Measurements from ENCODE around the gene NDEL1.

NDEL1 gene

DNA sequence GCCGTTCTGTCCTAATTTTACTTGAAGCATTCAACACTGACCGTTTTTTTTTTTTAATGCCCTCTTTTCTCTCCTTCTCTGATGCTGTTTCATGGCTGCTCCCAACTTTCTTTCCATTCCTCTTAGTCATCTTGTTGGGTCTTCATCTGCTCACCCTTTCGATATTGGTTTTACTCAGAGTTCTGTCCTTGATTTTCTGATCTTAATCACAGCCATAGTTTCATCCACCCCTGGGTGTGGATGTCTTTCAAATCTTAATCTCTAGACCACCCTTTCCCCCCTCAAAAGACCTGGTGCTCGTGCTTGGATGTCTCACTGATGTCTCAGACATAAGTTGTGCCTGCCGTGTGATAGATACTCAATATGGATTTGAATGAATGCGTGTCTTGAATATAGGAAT lies 22.4 kb downstream of the NDEL1 start:
- Histone ChIP-seq H3K9me3 (ENCODE audit: control insufficient read depth, insufficient read depth, low read length) (no peaks in the 10 kb centered on the region), H3K4me1 (ENCODE audit: insufficient read depth, low read length) (no peaks in the 10 kb centered on the region), H3K36me3 (ENCODE audit: insufficient read depth, low read length) (peaks cover 11% of the 10 kb centered on the region), H3K9ac (ENCODE audit: low read depth, low read length) (no peak overlapping the region)

DNA sequence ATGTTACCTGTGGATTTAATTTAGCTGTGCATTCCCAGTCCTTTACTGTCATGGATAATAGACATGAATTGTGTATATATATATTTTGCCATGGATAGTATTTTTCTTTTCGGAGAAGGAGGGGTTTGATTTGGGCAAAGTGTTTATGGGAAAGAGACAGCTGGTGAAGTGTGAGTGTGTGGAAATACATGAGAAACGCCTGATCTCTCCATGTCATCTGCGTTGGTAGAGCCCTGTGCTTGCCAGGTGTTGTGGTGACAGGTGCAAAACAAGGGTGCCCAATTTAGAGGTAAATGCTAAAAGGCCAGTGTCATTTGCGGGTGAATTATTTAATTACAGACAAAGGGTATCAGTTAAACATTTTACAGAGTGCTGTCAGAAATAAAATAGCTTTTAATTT lies 23.4 kb downstream of the NDEL1 start:
- H3K36me3 ChIP-seq (ENCODE audit: insufficient read depth, low read length), result peaks cover 11% of the 10 kb centered on the region
- no peak overlapping the region for H3K9ac ChIP-seq (ENCODE audit: low read depth, low read length)
- H3K4me1 ChIP-seq (ENCODE audit: insufficient read depth, low read length), result no peaks in the 10 kb centered on the region
- no peaks in the 10 kb centered on the region for H3K9me3 ChIP-seq (ENCODE audit: control insufficient read depth, insufficient read depth, low read length)

DNA sequence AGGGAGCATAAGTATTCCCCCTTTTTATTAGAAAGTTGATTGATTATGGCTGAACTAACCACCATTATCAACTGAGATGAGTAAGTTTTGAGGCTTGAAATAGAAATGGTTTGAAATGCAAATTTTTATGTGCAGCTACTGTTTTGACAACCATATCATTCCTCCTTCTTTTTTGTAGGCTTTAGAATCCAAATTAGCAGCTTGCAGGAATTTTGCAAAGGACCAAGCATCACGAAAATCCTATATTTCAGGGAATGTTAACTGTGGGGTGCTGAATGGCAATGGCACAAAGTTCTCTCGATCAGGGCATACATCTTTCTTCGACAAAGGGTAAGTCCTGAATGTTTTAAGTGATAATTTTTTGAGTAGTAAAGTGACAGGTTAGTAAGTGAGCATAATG lies 24.1 kb downstream of the NDEL1 start:
- H3K9me3 ChIP-seq (ENCODE audit: control insufficient read depth, insufficient read depth, low read length), result no peaks in the 10 kb centered on the region
- H3K36me3 ChIP-seq (ENCODE audit: insufficient read depth, low read length), result peaks cover 7% of the 10 kb centered on the region
- H3K4me1 ChIP-seq (ENCODE audit: insufficient read depth, low read length), result no peaks in the 10 kb centered on the region
- H3K9ac ChIP-seq (ENCODE audit: low read depth, low read length), result no peak overlapping the region

DNA sequence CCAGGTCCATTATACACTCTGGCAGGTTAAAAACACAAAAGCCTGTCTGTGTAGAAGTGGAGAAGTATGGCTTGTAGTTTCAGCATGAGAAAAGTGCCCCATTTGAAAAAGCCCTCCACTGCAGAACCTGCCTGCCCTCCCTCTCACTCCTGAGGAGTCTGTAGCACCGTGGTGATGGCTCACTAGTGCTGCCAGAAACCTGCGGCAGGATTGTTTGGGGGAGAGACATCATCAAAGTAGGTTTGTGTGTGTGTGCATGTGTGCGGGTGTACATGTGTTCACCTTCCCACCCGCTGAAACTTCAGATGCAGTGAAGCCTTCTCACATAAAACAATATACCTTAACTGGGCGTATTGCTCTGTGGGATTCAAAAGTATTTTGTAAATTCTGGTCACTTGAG lies 26.9 kb downstream of the NDEL1 start:
- no peaks in the 10 kb centered on the region for H3K4me1 ChIP-seq (ENCODE audit: insufficient read depth, low read length)
- no peaks in the 10 kb centered on the region for H3K9me3 ChIP-seq (ENCODE audit: control insufficient read depth, insufficient read depth, low read length)
- peaks cover 14% of the 10 kb centered on the region for H3K36me3 ChIP-seq (ENCODE audit: insufficient read depth, low read length)
- H3K9ac ChIP-seq (ENCODE audit: low read depth, low read length), result no peak overlapping the region

DNA sequence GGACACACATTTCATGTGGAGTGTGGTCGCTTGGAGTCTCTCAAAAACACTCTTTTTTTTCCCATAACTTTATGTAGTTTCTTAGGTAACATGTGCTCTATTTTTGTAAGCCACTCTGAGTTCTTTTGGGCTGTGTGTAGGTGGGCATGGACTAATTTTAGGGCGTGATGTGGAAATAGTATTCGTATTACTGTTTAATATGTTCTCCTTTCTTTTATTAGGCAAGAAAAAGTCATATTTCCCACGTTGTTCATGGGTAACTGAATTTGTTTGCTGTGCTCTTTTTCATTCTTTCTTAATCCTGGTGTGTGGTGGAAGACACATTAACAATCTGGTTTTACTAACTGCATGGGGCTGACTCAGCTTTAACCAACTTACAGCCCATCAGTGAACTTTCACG lies 27.4 kb downstream of the NDEL1 start:
- Histone ChIP-seq H3K9ac (ENCODE audit: low read depth, low read length) (no peak overlapping the region), H3K9me3 (ENCODE audit: control insufficient read depth, insufficient read depth, low read length) (no peaks in the 10 kb centered on the region), H3K36me3 (ENCODE audit: insufficient read depth, low read length) (peaks cover 14% of the 10 kb centered on the region), H3K4me1 (ENCODE audit: insufficient read depth, low read length) (no peaks in the 10 kb centered on the region)

DNA sequence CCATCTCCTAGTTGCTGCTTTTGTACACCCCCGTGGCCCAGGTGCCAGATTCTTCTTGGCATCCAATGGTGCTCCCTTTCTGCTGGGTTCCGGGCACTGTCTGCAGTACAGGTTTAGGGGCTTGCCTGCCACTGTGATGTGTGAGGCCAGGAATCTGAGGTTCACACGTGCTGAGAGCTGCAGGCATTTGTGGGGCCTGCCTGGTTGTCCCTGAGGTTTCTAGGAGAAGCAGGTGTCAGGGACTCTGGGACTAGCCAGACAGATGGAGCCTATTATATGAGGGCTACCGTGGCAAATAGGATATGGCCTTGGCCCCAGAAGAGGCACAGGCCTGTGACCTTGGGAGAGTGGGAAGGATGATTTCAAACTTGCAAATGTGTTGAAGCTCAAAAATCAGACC lies 29.3 kb downstream of the NDEL1 start:
- H3K9ac ChIP-seq (ENCODE audit: low read depth, low read length), result no peak overlapping the region
- H3K36me3 ChIP-seq (ENCODE audit: insufficient read depth, low read length), result peaks cover 14% of the 10 kb centered on the region
- no peaks in the 10 kb centered on the region for H3K4me1 ChIP-seq (ENCODE audit: insufficient read depth, low read length)
- no peaks in the 10 kb centered on the region for H3K9me3 ChIP-seq (ENCODE audit: control insufficient read depth, insufficient read depth, low read length)

DNA sequence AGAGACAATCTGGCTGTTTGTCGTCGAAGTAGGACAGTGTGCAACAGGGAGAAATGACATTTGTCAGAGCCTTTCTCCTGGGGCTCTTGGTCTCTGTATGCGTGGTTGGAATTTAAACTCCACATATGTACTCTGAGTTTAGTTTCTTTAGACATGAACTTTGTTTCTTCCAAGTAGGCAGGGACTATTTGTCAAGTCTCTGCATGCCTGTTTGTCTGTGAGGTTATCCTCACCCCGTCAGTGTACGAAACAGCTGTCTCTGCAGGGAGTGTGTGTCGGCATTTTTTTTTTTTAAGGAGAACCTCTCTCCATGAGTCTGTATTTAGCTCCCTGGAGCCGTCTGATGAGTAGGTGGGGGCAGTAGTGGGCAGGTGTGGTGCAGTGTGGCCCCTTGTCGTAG lies 29.7 kb downstream of the NDEL1 start:
- no peak overlapping the region for H3K9ac ChIP-seq (ENCODE audit: low read depth, low read length)
- no peaks in the 10 kb centered on the region for H3K9me3 ChIP-seq (ENCODE audit: control insufficient read depth, insufficient read depth, low read length)
- no peaks in the 10 kb centered on the region for H3K4me1 ChIP-seq (ENCODE audit: insufficient read depth, low read length)
- peaks cover 14% of the 10 kb centered on the region for H3K36me3 ChIP-seq (ENCODE audit: insufficient read depth, low read length)

DNA sequence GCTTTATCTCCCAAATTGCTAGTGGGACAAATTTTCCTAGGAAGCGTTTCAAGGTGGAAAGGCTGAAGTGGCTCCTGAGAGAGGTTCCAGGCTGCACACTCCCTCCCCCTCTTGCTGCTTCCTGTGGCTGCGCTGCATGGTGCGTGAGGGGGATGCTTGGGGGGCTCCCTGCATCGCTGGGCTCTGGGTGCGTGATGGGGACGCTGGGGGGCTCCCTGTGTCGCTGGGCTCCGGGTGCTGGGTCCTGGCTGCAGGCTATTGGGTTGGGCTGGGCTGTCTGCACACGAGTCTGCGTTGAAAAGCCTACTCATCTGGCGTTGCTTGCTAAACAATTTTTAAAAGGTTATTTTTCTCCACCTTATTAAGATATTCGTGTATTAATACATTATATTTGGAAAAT lies 30.1 kb downstream of the NDEL1 start:
- H3K4me1 ChIP-seq (ENCODE audit: insufficient read depth, low read length), result no peaks in the 10 kb centered on the region
- H3K9ac ChIP-seq (ENCODE audit: low read depth, low read length), result no peak overlapping the region
- H3K36me3 ChIP-seq (ENCODE audit: insufficient read depth, low read length), result peaks cover 14% of the 10 kb centered on the region
- H3K9me3 ChIP-seq (ENCODE audit: control insufficient read depth, insufficient read depth, low read length), result no peaks in the 10 kb centered on the region

DNA sequence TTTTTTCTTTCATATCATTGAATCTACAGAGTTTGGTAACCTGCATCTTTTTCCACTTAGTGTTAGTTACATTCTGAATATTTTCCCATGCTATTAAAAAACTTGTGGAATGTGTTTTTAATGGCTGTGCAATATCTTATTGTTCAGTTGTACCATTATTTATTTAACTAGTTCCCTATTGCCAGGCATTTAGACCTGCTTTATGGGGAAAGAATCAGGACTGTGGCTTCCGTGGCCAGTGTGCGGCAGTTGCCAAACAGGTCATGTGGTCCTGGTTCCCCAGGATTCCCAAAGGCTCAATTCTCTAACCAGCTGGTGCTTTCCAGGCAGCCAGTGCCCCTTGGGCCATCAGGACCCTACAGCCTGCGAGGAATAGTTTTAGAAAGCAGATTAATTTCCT lies 30.8 kb downstream of the NDEL1 start:
- Histone ChIP-seq H3K9ac (ENCODE audit: low read depth, low read length) (no peak overlapping the region), H3K9me3 (ENCODE audit: control insufficient read depth, insufficient read depth, low read length) (no peaks in the 10 kb centered on the region), H3K36me3 (ENCODE audit: insufficient read depth, low read length) (peaks cover 14% of the 10 kb centered on the region), H3K4me1 (ENCODE audit: insufficient read depth, low read length) (no peaks in the 10 kb centered on the region)

DNA sequence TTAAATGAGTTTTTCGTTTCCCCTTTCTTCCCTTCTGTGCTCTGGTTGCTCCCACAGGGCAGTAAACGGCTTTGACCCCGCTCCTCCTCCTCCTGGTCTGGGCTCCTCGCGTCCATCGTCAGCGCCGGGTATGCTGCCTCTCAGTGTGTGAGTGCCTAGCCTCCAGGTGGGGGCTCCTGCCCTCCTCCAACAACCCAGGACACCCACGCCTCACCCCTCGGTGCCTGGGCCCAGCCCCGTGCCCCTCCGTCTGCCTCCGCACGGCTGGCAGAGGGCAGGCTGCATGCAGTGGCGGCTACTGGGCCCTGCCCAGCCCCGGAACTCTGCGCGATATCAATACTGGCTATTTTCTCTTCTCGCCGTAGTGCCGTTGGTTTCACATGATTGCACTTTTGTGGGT lies 31.2 kb downstream of the NDEL1 start:
- no peaks in the 10 kb centered on the region for H3K9me3 ChIP-seq (ENCODE audit: control insufficient read depth, insufficient read depth, low read length)
- H3K4me1 ChIP-seq (ENCODE audit: insufficient read depth, low read length), result no peaks in the 10 kb centered on the region
- no peak overlapping the region for H3K9ac ChIP-seq (ENCODE audit: low read depth, low read length)
- H3K36me3 ChIP-seq (ENCODE audit: insufficient read depth, low read length), result peaks cover 12% of the 10 kb centered on the region

DNA sequence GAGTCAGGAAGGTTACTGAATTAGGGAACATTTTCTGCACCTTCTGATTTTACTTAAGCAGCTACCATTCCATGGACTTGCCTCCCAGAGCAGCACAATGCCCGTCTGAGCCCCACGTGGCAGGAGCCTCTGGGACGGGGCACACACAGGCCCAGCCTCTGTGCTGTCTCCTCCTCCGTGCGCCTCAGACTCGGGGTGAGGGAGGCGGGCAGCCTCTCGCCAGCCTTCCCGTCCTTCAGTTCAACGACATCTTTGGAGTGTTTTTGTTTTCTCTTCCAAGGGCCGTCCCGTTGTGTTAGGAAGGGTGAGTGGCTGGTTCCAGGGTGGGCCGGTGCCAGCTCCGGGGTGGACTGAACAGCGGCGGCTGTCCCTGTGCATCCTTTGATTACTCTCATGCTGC lies 31.8 kb downstream of the NDEL1 start:
- Histone ChIP-seq H3K9me3 (ENCODE audit: control insufficient read depth, insufficient read depth, low read length) (no peaks in the 10 kb centered on the region), H3K9ac (ENCODE audit: low read depth, low read length) (no peak overlapping the region), H3K36me3 (ENCODE audit: insufficient read depth, low read length) (peaks cover 13% of the 10 kb centered on the region), H3K4me1 (ENCODE audit: insufficient read depth, low read length) (no peaks in the 10 kb centered on the region)

DNA sequence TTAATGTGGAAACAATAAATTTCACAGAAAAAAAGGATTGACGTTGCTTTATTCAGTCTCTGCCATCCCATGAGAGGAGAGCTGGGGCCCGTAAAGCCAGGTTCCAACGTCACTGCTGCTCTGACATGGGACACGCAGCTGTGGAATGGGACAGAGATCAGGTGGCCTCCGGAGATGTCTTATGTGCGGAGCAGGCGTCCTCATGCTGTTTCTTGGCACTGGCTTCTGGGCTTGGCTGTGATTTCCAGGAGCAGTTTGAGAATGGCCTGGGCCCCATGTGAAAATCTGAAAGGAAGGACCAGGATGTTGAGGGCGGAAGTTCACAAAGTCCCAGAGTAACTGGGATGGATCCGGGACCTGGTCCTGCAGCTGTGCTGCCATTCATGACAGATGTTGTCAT lies 32.4 kb downstream of the NDEL1 start:
- Histone ChIP-seq H3K4me1 (ENCODE audit: insufficient read depth, low read length) (no peaks in the 10 kb centered on the region), H3K9ac (ENCODE audit: low read depth, low read length) (no peak overlapping the region), H3K9me3 (ENCODE audit: control insufficient read depth, insufficient read depth, low read length) (no peaks in the 10 kb centered on the region), H3K36me3 (ENCODE audit: insufficient read depth, low read length) (peaks cover 13% of the 10 kb centered on the region)

DNA sequence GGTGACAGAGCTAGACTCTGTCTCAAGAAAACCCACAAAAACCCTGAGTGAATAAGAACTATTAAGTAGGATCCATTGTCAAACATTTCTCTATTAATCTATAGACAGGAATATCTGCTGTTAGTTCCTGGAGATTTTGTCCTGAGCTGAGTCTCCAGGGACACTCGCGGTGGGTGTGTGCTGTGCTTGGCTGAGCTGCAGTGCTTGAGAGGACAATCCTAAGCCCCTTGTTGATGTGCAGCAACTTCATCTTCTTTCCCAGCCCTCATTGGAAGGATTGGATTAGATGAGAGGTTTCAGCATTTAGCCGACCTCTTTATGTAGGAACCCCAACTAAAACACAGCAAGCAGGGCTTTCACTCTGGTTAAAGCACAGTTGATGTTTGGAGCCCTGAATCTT lies 33.3 kb downstream of the NDEL1 start:
- Histone ChIP-seq H3K4me1 (ENCODE audit: insufficient read depth, low read length) (no peaks in the 10 kb centered on the region), H3K9me3 (ENCODE audit: control insufficient read depth, insufficient read depth, low read length) (no peaks in the 10 kb centered on the region), H3K36me3 (ENCODE audit: insufficient read depth, low read length) (peaks cover 13% of the 10 kb centered on the region), H3K9ac (ENCODE audit: low read depth, low read length) (no peak overlapping the region)

DNA sequence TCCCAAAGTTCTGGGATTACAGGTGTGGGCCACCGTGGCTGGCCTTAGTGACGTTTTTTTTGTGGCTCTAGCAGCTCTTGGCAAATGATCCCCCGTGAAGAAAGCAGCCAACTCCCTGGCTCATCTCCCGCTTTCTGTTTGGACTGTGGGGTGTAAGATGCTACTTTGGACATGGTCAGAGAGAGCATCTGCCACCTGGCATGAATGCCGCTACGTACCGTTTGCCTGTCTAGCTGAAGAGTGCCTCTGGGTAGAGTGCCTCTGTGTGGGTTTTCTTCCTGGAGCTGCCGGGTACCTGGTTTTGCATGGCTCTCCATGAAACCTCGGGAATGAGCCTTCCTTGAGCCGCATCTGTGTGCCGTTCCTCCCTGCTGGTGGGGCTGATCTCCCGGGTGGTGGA lies 34.3 kb downstream of the NDEL1 start:
- Histone ChIP-seq H3K9ac (ENCODE audit: low read depth, low read length) (no peak overlapping the region), H3K4me1 (ENCODE audit: insufficient read depth, low read length) (no peaks in the 10 kb centered on the region), H3K9me3 (ENCODE audit: control insufficient read depth, insufficient read depth, low read length) (no peaks in the 10 kb centered on the region), H3K36me3 (ENCODE audit: insufficient read depth, low read length) (peaks cover 13% of the 10 kb centered on the region)

DNA sequence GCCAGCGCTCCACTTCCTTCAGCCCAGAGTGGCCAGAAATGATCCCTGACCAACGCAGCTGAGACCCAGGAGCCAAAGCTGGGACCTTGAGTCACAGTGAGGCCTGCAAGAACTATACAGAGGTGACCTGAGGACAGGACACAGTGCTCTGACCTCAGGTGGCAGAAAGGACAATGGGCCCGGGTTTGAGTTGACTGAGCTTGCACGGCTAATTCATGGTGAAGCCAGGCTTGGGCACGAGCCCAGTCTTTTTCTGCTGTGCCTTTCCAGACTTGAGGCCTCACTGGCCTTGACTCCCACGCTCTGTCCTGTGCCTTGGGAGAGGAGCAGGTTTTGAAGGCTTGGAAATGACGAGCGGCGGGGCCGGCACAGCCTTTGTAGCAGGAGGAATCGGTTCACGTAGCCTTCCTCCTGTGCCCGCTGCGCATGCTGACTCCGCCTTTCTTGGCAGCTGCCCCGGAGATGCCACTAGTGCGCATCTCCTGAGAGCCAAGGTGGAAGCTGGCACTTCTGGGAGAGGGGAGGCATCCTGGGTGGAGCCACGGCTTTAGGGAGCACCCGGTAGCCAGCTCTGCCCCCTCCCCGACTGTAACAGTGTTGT lies 34.9 kb downstream of the NDEL1 start:
- no peaks in the 10 kb centered on the region for H3K4me1 ChIP-seq (ENCODE audit: insufficient read depth, low read length)
- no peak overlapping the region for H3K9ac ChIP-seq (ENCODE audit: low read depth, low read length)
- H3K9me3 ChIP-seq (ENCODE audit: control insufficient read depth, insufficient read depth, low read length), result no peaks in the 10 kb centered on the region
- H3K36me3 ChIP-seq (ENCODE audit: insufficient read depth, low read length), result peaks cover 13% of the 10 kb centered on the region

DNA sequence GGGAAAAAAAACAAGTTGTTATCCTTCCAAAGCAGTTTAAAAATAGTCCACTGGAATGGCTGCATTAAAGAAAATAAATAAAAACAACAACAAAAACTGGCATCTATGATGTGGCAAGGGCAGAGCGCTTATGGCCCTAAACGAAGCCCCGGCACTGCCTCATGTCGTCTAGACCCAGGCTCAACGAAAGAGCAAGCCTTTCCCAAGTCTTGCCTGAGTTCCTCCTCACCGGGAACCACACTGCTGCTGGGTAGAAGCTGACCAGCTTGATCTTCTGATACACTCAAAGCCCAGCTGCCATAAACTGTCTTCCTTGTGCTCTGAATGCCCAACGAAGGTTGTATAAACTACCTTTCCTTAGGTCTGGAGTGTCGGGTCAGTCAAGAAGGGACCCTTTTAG lies 37.0 kb downstream of the NDEL1 start:
- Histone ChIP-seq H3K36me3 (ENCODE audit: insufficient read depth, low read length) (peaks cover 15% of the 10 kb centered on the region), H3K9ac (ENCODE audit: low read depth, low read length) (no peak overlapping the region), H3K9me3 (ENCODE audit: control insufficient read depth, insufficient read depth, low read length) (no peaks in the 10 kb centered on the region), H3K4me1 (ENCODE audit: insufficient read depth, low read length) (no peaks in the 10 kb centered on the region)

All from ES-I3 (cell line).